HUDEP-2 (cell line): ENCODE results near the gene USP5.
"Not testable (repeated sequence)": the region's sequence is repeated elsewhere in the genome, so short reads cannot be mapped to it uniquely, and the experiment has no call there.

Experiments used
- DNase-seq, 76 experiments: peaks; one replicate each; lab custom pipeline; 2025; ENCODE audit not compliant: unreplicated experiment in 76 of 76; lab: John Stamatoyannopoulos, UW

Gene USP5

DNA sequence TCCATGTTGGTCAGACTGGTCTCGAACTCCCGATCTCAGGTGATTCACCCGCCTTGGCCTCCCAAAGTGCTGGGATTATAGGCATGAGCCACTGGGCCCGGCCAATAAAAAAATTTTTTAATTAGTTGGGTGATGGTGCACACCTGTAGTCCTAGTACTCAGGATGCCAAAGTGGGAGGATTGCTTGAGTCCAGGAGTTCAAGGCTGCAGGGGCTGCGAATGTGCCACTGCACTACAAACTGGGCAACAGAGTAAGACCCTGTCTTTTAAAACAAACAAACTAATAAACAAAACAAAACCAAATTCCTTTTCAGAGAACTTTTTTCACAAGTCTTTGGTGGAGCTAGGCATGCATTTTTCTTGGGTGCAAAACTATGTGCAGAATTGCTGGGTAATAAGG, 31.3 kb downstream of the USP5 start:
- no peak for DNase-seq

DNA sequence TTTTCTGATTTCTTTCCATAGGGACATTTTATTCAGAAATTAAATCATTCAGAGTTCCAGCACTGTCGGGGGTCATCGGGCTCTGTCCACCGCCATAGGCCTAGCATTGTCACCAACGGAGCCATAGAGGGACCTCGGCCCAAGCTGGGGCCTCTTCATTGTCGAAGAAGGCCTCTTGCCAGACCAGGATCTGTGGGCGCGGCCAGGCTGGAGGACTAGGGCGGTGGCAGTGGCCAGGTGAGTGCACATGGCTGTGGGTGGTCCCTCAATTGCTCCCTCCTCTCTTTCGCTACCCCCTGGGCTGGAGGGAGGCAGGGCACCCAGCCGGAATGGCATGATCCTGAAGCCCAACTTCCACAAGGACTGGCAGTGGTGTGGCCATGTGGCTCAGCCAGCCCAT, 31.7 kb downstream of the USP5 start:
- no peak for DNase-seq

GRCh38 chr12:6884539-6884938, 32.6 kb downstream of the USP5 start:
- no peak for DNase-seq

- DNase-seq = not testable (repeated sequence)
Observed at GRCh38 chr12:6886206-6886999, 34.5 kb downstream of the USP5 start.

GRCh38 chr12:6887460-6887859, 35.5 kb downstream of the USP5 start:
- DNase-seq = no peak

DNA sequence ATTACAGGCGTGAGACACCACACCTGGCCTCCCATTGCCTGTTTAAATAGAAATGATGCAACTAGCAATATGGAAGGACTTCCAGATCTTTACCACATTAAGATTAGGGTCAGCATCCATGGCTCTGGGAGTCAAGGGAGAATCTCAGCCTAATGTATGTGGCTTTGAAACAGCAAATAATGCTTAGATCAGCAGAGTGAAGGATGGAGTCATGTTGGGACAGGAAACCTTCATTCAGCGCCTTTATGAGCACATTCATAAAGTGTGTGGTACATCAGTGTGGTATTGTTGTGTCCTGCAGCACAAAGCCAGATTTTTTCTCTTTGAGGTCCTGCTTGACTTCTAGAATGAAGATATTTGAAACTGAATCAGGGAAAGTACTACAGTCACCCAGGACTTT, 36.4 kb downstream of the USP5 start:
- no peak for DNase-seq

DNA sequence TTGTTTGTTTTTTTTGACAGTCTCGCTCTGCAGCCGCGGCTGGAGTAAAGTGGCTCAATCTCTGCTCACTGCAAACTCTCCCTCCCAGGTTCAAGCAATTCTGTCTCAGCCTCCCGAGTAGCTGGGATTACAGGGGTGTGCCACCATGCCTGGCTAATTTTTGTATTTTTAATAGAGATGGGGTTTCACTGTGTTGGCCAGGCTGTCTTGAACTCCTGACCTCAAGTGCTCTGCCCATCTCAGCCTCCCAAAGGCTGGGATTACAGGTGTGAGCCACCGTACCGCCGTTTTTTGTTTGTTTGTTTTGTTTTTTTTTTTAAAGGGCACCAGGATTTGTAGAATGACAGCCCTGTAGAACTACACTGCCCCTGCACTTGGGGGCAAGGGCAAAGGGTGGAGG, 36.8 kb downstream of the USP5 start:
- not testable (repeated sequence) for DNase-seq

GRCh38 chr12:6889775-6890573, 38.0 kb downstream of the USP5 start:
- not testable (repeated sequence) for DNase-seq

DNA sequence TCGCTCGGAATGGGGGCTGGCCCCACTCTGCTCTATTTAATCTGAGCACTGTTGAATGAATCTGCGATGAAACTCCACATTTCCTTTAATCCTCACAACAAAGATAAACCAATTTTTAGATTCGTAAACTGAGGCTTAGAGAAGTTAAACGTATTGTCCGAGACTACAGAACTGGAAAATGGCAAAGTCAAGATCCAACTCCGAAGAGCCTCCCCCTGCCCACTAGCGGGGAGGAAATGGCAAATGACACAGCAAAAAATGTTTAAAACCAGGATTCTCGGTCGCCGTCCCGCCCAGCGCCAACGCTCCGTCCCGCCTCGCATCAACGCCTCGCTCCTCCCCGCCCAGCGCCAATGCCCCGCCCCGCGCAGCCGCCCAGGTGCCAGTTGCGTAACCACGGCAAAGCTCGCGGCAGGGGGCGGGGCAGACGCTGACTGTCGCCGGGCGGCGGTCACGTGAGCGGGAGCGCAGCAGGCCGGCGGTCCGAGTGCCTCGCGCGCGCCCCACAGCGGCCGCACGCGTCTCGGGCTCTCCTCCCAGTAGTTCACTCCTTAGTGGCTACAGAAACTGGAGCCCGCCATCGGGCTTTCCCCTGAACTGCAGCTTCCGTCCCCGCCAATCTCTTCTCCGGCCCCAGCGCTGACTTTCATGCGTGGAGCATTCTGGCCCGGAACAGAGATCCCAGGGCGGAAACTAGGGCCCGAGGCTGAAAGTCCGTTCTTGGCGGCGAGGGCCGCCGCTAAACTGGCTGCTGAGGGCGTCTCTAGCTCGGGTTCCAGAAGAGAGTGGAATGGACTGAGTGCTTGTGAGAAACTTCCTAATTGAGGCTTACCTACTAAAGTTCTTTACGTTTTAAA, 39.1 kb downstream of the USP5 start:
- peak in 75 of 76 experiments; percentile 57 to 98 (median 96) for DNase-seq

- peak in 1 of 76 experiments; percentile 16 for DNase-seq
Observed at GRCh38 chr12:6891646-6892001, 39.7 kb downstream of the USP5 start.

DNA sequence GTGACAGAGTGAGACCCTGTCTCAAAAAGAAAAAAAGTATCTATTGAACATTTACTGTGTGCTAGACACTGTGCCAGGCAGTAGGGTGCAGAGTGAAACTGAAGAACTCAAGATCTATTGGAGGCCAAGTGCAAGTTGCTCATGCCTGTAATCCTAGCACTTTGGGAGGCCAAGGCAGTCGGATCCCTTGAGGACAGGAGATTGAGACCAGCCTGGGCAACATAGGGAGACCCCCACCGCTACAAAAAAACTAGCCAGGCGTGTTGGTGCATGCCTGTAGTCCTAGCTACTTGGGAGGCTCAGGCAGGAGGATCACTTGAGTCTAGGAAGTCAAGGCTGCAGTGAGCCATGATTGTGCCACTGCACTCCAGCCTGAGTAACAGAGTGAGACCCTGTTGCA, 40.7 kb downstream of the USP5 start:
- not testable (repeated sequence) for DNase-seq

- no peak for DNase-seq
Observed at GRCh38 chr12:6894321-6894720, 42.4 kb downstream of the USP5 start.

GRCh38 chr12:6896846-6897435, 45.0 kb downstream of the USP5 start:
- no peak for DNase-seq

DNA sequence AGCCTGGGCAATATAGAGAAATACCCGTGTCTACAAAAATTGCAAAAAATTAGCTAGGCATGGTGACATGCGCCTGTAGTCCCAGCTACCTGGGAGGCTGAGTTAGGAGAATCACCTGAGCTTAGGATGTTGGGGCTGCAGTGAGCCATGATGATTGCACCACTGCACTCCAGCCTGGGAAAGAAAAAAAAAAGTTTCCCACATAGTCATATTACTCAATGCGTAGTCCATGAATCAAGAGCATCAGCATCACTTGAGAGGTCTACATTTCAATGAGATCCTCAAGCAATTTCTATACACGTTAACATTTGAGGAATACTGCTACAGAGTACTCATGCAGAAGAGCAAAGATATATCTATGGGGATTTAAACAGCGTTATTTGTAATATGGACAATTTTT, 47.5 kb downstream of the USP5 start:
- DNase-seq = no peak

DNA sequence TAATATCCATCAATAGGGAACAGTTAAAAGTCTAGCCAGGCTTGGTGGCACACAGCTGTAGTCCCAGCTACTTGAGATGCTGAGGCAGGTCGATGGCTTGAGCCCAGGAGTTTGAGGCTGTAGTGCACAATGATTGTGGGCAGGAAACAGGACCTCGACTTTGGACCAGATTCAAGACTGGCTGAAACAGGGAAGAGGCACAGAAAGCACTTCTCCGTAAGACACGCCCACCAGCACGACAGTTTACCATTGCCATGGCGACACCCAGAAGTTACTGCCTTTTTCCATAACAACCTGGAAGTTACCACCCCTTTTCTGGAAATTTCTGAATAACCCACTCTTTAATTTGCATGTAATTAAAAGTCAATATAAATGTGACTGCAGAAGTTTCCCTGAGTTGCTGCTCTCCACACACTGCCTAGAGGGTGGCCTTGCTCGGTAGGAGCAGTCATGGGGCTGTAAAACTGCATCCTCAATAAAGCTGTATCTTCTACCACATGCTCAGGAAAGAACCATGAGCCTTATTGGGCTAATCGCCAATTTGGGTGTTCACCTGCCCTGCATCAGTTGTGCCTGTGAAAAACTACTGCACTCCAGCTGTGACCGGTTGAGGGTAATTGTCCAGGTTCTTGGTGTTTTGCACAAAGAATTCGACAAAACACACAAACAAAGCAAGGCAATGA, 48.0 kb downstream of the USP5 start:
- peak in 58 of 76 experiments; percentile 9 to 77 (median 42) for DNase-seq

- no peak for DNase-seq
Observed at GRCh38 chr12:6902448-6902847, 50.5 kb downstream of the USP5 start.

DNA sequence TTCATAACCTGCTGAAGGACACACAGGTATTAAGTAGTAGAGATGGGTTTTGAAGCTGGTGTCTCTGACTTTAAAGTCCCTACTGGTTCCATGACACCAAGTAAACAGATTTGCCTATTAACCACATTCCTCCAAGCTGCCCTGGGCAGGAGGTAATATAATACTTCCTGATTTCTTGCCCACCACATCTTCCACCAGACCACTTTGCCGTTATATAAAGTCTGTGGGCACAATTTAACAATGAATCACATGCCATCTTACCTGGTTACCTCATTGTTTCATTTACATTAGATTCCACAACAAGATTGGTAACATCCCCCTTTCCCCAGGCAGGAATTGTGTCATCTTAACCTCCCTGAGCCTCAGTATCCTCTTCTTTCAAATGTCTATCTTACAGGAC, 51.8 kb downstream of the USP5 start:
- DNase-seq = no peak

DNA sequence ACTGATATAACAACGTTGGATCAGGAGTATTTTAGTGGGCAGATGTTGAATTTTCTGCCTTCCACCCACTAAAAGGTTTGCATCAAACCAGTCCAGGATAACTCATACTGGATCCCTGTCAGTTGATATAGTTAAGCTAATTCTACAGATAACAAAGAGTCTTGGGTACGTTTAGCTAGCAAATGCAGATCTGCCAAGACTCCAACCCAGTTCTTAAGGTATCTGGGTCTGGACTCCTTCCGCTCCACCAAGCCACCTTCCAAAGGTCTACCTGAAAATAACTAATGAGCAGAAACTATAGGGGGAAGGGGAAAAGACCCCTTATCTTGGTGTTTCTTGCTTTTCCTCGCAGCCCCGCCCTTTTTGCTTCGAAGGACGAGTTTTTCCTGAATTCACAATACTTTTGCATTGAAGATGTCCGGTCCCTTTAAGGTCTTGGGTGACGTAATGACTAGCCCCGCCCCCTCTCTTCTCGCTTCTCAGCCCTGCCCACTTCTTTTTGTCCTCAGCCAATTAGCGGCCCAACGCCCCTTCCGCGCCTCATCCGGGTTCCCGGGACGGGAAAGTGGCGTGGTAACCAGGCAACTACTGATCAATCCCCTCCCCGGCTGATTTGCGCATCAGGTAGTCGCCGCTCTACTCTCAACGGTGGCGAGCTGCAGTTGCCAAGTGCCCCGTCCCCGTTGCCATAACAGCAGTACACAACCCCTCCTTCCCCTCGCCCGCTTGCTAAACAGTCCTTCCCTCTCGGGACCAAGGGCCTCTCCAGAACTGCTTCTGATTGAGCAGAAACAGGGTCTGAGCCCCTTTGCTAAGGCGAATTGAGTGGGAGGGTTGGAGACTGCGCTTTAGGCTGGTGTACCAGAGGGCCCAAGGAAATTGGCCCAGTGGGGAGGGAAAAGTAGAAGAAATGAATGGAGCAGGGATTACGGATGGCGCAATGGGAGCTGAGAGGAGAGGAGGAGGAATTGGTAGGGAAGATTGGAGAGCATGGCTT, 52.6 kb downstream of the USP5 start, which contains the start of gene LRRC23:
Gene LRRC23 (plus strand): TSS at position 543 of the 997 bp plus-strand sequence. CDS start 812 bp downstream, outside the sequence.
- peak in 75 of 76 experiments; percentile 24 to 96 (median 89) for DNase-seq
